GM23338 (cell line): ENCODE results near the gene HOXB6. TPM values are rescaled to one million over a fixed set of nuclear protein-coding genes. Genes with fewer than 3 reads are reported as not detected.

Source experiments
- microRNA counts: library from miRNA; unstranded; fragments of <30 nt; microRNA quantifications from one replicate; lab custom pipeline; 2017
- microRNA-seq: library from miRNA; unstranded; fragments of <30 nt; microRNA quantifications from one replicate; pipeline ENCODE4, GENCODE V29; 2017
- polyA plus RNA-seq: library from polyadenylated mRNA; unstranded; fragments of >200 nt; fragmentation: Nextera tagmentation; extraction: Ambion mirVana; gene quantifications from 2 replicates; pipeline ENCODE4 v1.2.1, GENCODE V29; 2016
- small RNA-seq: library from RNA; depleted of rRNA; stranded (forward); fragments of <200 nt; gene quantifications from one replicate; pipeline ENCODE3, GENCODE V24; 2014; ENCODE audit warnings: low replicate concordance
- total RNA-seq: library from RNA; depleted of rRNA; stranded (reverse); fragments of >200 nt; shearing (Covaris generic); gene quantifications from 2 replicates; pipeline ENCODE4 v1.2.3, GENCODE V29; 2014; rRNA removed

Gene HOXB6
- total and polyA plus RNA-seq, 2 experiments from 2014 or later = not detected

MicroRNAs encoded within 50 kb of the gene (microRNA counts, 767-probe panel; counts per million panel counts)
- 5,026 counts per million, percentile 20 among the panel's probes with 10 or more counts for microRNA hsa-miR-10a-5p (lab: Ali Mortazavi, UCI)

Small RNA genes within 50 kb of the gene (microRNA-seq; reads per million reads assigned to microRNA genes)
- not detected for gene MIR196A1

Small RNA genes within 50 kb of the gene (small RNA-seq; reads per million reads assigned to genes)
- gene MIR196A1 = not detected

Other genes starting within 250 kb of the HOXB6 start
- not detected in 2 replicates for gene SKAP1, start 174.8 kb downstream of the HOXB6 start, total RNA-seq
- gene SKAP1, start 174.8 kb downstream of the HOXB6 start, polyA plus RNA-seq = 0.27 and 0.59 TPM in 2 replicates
- gene HOXB1, start 74.0 kb downstream of the HOXB6 start, total RNA-seq = not detected in 2 replicates
- gene HOXB1, start 74.0 kb downstream of the HOXB6 start, polyA plus RNA-seq = not detected in 2 replicates
- gene HOXB2, start 59.9 kb downstream of the HOXB6 start, total RNA-seq = not detected in 2 replicates
- 0.37 TPM in 1 of 2 replicates, not detected in the other for gene HOXB2, start 59.9 kb downstream of the HOXB6 start, polyA plus RNA-seq
- not detected in 2 replicates for gene HOXB4, start 26.6 kb downstream of the HOXB6 start, total RNA-seq
- gene HOXB4, start 26.6 kb downstream of the HOXB6 start, polyA plus RNA-seq = not detected in 2 replicates
- 0.17 TPM in 1 of 2 replicates, not detected in the other for gene HOXB3, start 14.7 kb downstream of the HOXB6 start, total RNA-seq
- gene HOXB3, start 14.7 kb downstream of the HOXB6 start, polyA plus RNA-seq = not detected in 2 replicates
- not detected in 2 replicates for gene HOXB5, start 11.2 kb downstream of the HOXB6 start, total RNA-seq
- gene HOXB5, start 11.2 kb downstream of the HOXB6 start, polyA plus RNA-seq = not detected in 2 replicates
- not detected in 2 replicates for gene HOXB7, start 6.0 kb upstream of the HOXB6 start, total RNA-seq
- not detected in 2 replicates for gene HOXB7, start 6.0 kb upstream of the HOXB6 start, polyA plus RNA-seq
- not detected in 2 replicates for gene HOXB8, start 10.3 kb upstream of the HOXB6 start, total RNA-seq
- gene HOXB8, start 10.3 kb upstream of the HOXB6 start, polyA plus RNA-seq = not detected in 2 replicates
- not detected in 2 replicates for gene HOXB9, start 21.4 kb upstream of the HOXB6 start, total RNA-seq
- not detected in 2 replicates for gene HOXB9, start 21.4 kb upstream of the HOXB6 start, polyA plus RNA-seq
- gene PRAC1, start 117.5 kb upstream of the HOXB6 start, total RNA-seq = not detected in 2 replicates
- 0.70 TPM in 1 of 2 replicates, not detected in the other for gene PRAC1, start 117.5 kb upstream of the HOXB6 start, polyA plus RNA-seq
- gene PRAC2, start 118.2 kb upstream of the HOXB6 start, total RNA-seq = not detected in 2 replicates
- not detected in 2 replicates for gene PRAC2, start 118.2 kb upstream of the HOXB6 start, polyA plus RNA-seq
- not detected in 2 replicates for gene HOXB13, start 123.8 kb upstream of the HOXB6 start, total RNA-seq
- gene HOXB13, start 123.8 kb upstream of the HOXB6 start, polyA plus RNA-seq = not detected in 2 replicates
- gene TTLL6, start 212.2 kb upstream of the HOXB6 start, total RNA-seq = 1.9 and 2.3 TPM in 2 replicates
- gene TTLL6, start 212.2 kb upstream of the HOXB6 start, polyA plus RNA-seq = 3.5 and 4.7 TPM in 2 replicates
- 14.4 and 24.8 TPM in 2 replicates for gene CALCOCO2, start 226.0 kb upstream of the HOXB6 start, total RNA-seq
- 12.5 and 16.3 TPM in 2 replicates for gene CALCOCO2, start 226.0 kb upstream of the HOXB6 start, polyA plus RNA-seq